Omental fat pad (tissue), 4 donors: Measurements from ENCODE around the gene CMC1. TPM values are rescaled to one million over a fixed set of nuclear protein-coding genes. Genes with fewer than 3 reads are reported as not detected.

Experiments used
- ATAC-seq: fragments of 150-250 bp; one replicate; pipeline ENCODE4 v1.9.1; 2016; ENCODE audit warnings: mild to moderate bottlenecking, moderate library complexity; ENCODE audit not compliant: low FRiP score
- DNase-seq: peaks from one replicate; pipeline ENCODE4 v3.0.0-alpha.2; 2019; ENCODE audit warnings: low spot score
- CTCF ChIP-seq, 3 donors: fragments of 450-650 bp; IDR thresholded peaks; one replicate each; pipeline ENCODE4 v1.5.1; 2016 to 2017; ENCODE audit warnings: antibody characterized with exemption in 3 of 3, mild to moderate bottlenecking in 3 of 3, moderate library complexity in 2 of 3
- total RNA-seq, 4 donors: library from RNA; depleted of rRNA; stranded (reverse); fragments of >200 nt; gene quantifications; one replicate each; pipeline ENCODE4 v1.1.0, GENCODE V29; 2016

The CMC1 gene
- total RNA-seq, 4 donors from 2014 or later: 6.0 to 15.8 (median 10.1) TPM

- ATAC-seq (peak; percentile 98), DNase-seq (peak; percentile 84)
- TF ChIP-seq CTCF (IDR thresholded peaks at IDR 0.05): no peak
These were observed 107.4 kb downstream of the CMC1 start, which contains the start of the genes AZI2 and ZCWPW2 for GRCh38 chr3:28348629-28349468. TSS of gene AZI2 (minus strand) at chr3:28348824. CDS start at chr3:28340617, 8,207 bp downstream. TSS of gene ZCWPW2 (plus strand) at chr3:28348721. CDS start at chr3:28413069, 64,348 bp downstream.

- DNase-seq (no peak), ATAC-seq (no peak)
- no peak for TF ChIP-seq CTCF (IDR thresholded peaks at IDR 0.05)
These were observed 108.1 kb downstream of the CMC1 start for GRCh38 chr3:28349469-28350000.

Other genes starting within 250 kb of the CMC1 start
- gene ZCWPW2, start 107.1 kb downstream of the CMC1 start, total RNA-seq: under 1 TPM in 2 of 4 donors, not detected in 2; 0.25 to 0.74 TPM
- gene AZI2, start 107.2 kb downstream of the CMC1 start, total RNA-seq: 100 to 1,000 TPM in 2 of 4 donors, 10 to 100 TPM in 2; 82.0 to 153 (median 114) TPM